ENCODE measurements around the gene HOMER2. TPM values are rescaled to one million over a fixed set of nuclear protein-coding genes. Genes with fewer than 3 reads are reported as not detected.

HOMER2 gene
- total RNA-seq, 1 experiment from 2014 or later = 14.2 TPM

- Histone ChIP-seq H3K9me3 (ENCODE audit: control insufficient read depth, low read depth, low read length) (no peaks in the 10 kb centered on the region), H4K5ac (ENCODE audit: insufficient read length, low read depth, low read length) (no peak overlapping the region), H3K23ac (ENCODE audit: insufficient read length, low read depth, low read length) (no peak overlapping the region), H2BK15ac (ENCODE audit: low read depth, low read length) (no peak overlapping the region), H3K27ac (ENCODE audit: insufficient read length, low read depth, low read length) (no peak overlapping the region), H2BK5ac (ENCODE audit: insufficient read length, low read length) (no peak overlapping the region), H3K79me2 (ENCODE audit: insufficient read depth, low read length) (0 out of 2 replicates have a peak, but pooled peaks cover 2% of the 10 kb centered on the region), H3K4ac (ENCODE audit: low read depth, low read length) (no peak overlapping the region), H3K9ac (ENCODE audit: extremely low read depth, insufficient read length, low read length) (no peak overlapping the region), H4K20me1 (ENCODE audit: control insufficient read depth, insufficient read depth, insufficient read length) (no peaks in the 10 kb centered on the region), H3K79me1 (ENCODE audit: insufficient read depth, low read depth, low read length, poor library complexity, severe bottlenecking) (no peaks in the 10 kb centered on the region), H4K8ac (replicated peaks; ENCODE audit: insufficient read length, low read depth, low read length) (no peak overlapping the region), H3K27me3 (ENCODE audit: insufficient read depth, low read length) (peaks cover 2% of the 10 kb centered on the region; the same call in 1 of the 2 replicates), H2BK20ac (ENCODE audit: low read depth, low read length, poor library complexity, severe bottlenecking) (no peak overlapping the region), H4K91ac (ENCODE audit: insufficient read length, low read depth, low read length) (no peak overlapping the region), H2BK12ac (ENCODE audit: insufficient read length, low read depth, low read length) (no peak overlapping the region), H3K18ac (ENCODE audit: insufficient read length, low read depth, low read length) (no peak overlapping the region), H3K4me1 (ENCODE audit: insufficient read depth, low read length) (no peaks in the 10 kb centered on the region), H2AK5ac (ENCODE audit: insufficient read length, low read length) (no peak overlapping the region), H3T11ph (ENCODE audit: low read length) (no peak overlapping the region), H3K56ac (ENCODE audit: insufficient read length, low read depth, low read length) (no peak overlapping the region), H3K23me2 (ENCODE audit: insufficient read length, low read depth, low read length, poor library complexity, severe bottlenecking) (peaks cover 8% of the 10 kb centered on the region), H2AFZ (ENCODE audit: low read length) (no peak overlapping the region), H3K14ac (ENCODE audit: insufficient read depth, low read length) (no peak overlapping the region), H2BK120ac (ENCODE audit: low read depth, low read length, poor library complexity, severe bottlenecking) (no peak overlapping the region), H3K4me2 (ENCODE audit: insufficient read depth, insufficient read length, low read length) (no peak overlapping the region)
- WGBS (ENCODE audit: extremely low coverage, insufficient read length, low lambda C conversion rate) = no CpG with 5 or more reads among the region's 5 CpGs
- no peak overlapping the region for H3K27ac Mint-ChIP-seq
- peaks cover 18% of the 10 kb centered on the region for H3K27me3 Mint-ChIP-seq (ENCODE audit: low read depth)
- peaks cover 2 to 8% of the 10 kb centered on the region in 2 experiments; a peak in 3 of 4 replicates for H3K4me1 Mint-ChIP-seq
- no peaks in the 10 kb centered on the region for H3K36me3 Mint-ChIP-seq (ENCODE audit: insufficient read depth in 1 of 3, low read depth in 3 of 3)
- no peak overlapping the region for H3K4me3 Mint-ChIP-seq
- no peak for DNase-seq
- no peak for TF ChIP-seq CTCF (conservative IDR thresholded peaks at IDR 0.05)
- H3K9me3 Mint-ChIP-seq = no peaks in the 10 kb centered on the region
Observed at GRCh38 chr15:82950295-82950694, 2.2 kb downstream of the HOMER2 start.

All from H9 (cell line).